SU-DHL-6 (cell line): ENCODE measurements around the gene FOXR1.

ENCODE experiments used
- CTCF ChIP-seq: fragments of 200-600 bp; sonication (generic); IDR thresholded peaks from one replicate; pipeline ENCODE4 v1.5.1; 2017; ENCODE audit warnings: antibody characterized with exemption, mild to moderate bottlenecking, low read length, moderate library complexity; ENCODE audit not compliant: insufficient read depth, poor library complexity, severe bottlenecking
- EZH2phosphoT487 ChIP-seq: fragments of 200-600 bp; sonication (generic), shearing (Covaris generic); conservative IDR thresholded peaks from 2 replicates; pipeline ENCODE4 v1.6.1; 2018; ENCODE audit warnings: mild to moderate bottlenecking, antibody characterized with exemption, low read length, moderate library complexity, mixed read lengths

- TF ChIP-seq CTCF (no peak), EZH2phosphoT487 (no peak)
These were observed 46.7 kb downstream of the FOXR1 start, which contains the start of the genes RPS25 and TRAPPC4 for GRCh38 chr11:119018074-119018938.
